K562 (cell line): Measurements from ENCODE around the gene CYS1. TPM values are rescaled to one million over a fixed set of nuclear protein-coding genes. Genes with fewer than 3 reads are reported as not detected.

Source experiments
- E2F6 ChIP-seq, 2 experiments: IDR thresholded peaks; 2 replicates each; pipeline ENCODE4 v1.6.1; 2011; ENCODE audit warnings: borderline replicate concordance in 1 of 2, control low read depth in 1 of 2, low read depth in 1 of 2, low read length in 1 of 2, mild to moderate bottlenecking in 1 of 2, mixed read lengths in 1 of 2, moderate library complexity in 1 of 2; ENCODE audit not compliant: insufficient read depth in 1 of 2, insufficient read length in 1 of 2, poor library complexity in 1 of 2, severe bottlenecking in 1 of 2; ENCODE audit errors: extremely low read depth in 1 of 2
- EGR1 ChIP-seq: fragments of 450-650 bp; conservative IDR thresholded peaks from 2 replicates; pipeline ENCODE4 v1.6.1; 2017; ENCODE audit warnings: mild to moderate bottlenecking
- EHMT2 ChIP-seq: fragments of 450-650 bp; IDR thresholded peaks from 2 replicates; pipeline ENCODE4 v1.6.1; 2018; ENCODE audit warnings: antibody characterized with exemption
- ESRRA ChIP-seq: fragments of 450-650 bp; IDR thresholded peaks from 2 replicates; pipeline ENCODE4 v1.6.1; 2014; ENCODE audit warnings: low read depth, mild to moderate bottlenecking, moderate library complexity, borderline replicate concordance
- FOXA3 ChIP-seq, 2 experiments: fragments of 450-650 bp in 1 of 2; sonication (generic) in 1 of 2; formaldehyde crosslinking; IDR thresholded peaks in 1 of 2; conservative IDR thresholded peaks in 1 of 2; 2 replicates each; pipeline versions ENCODE4 v1.4.0 to v1.8.0; 2020 to 2022; ENCODE audit warnings: mild to moderate bottlenecking in 2 of 2, missing genetic modification reagents in 1 of 2
- FOXK2 ChIP-seq, 2 experiments: fragments of 450-650 bp; IDR thresholded peaks in 1 of 2; conservative IDR thresholded peaks in 1 of 2; 2 replicates each; pipeline ENCODE4 v1.6.1; 2016; ENCODE audit warnings: low read depth in 2 of 2, mild to moderate bottlenecking in 1 of 2
- GATAD2A ChIP-seq: fragments of 450-650 bp; IDR thresholded peaks from 2 replicates; pipeline ENCODE4 v1.6.1; 2017
- GMEB1 ChIP-seq: fragments of 250-450 bp; sonication (Bioruptor Pico); IDR thresholded peaks from 2 replicates; pipeline ENCODE4 v1.4.0; 2020; ENCODE audit warnings: mild to moderate bottlenecking
- HSF4 ChIP-seq: fragments of 250-450 bp; sonication (Bioruptor Pico); IDR thresholded peaks from 2 replicates; pipeline ENCODE4 v2.1.2; 2022; ENCODE audit warnings: mild to moderate bottlenecking, moderate library complexity, borderline replicate concordance
- KLF16 ChIP-seq: IDR thresholded peaks from 2 replicates; pipeline ENCODE4 v1.6.1; 2016; ENCODE audit warnings: antibody characterized with exemption
- MEF2A ChIP-seq: IDR thresholded peaks from 2 replicates; pipeline ENCODE4 v1.6.1; 2011; ENCODE audit warnings: low read depth, mild to moderate bottlenecking, low read length, moderate library complexity; ENCODE audit not compliant: control insufficient read depth
- NBN ChIP-seq: fragments of 450-650 bp; IDR thresholded peaks from 2 replicates; pipeline ENCODE4 v1.6.1; 2016; ENCODE audit warnings: low read depth, mild to moderate bottlenecking
- NFIC ChIP-seq: fragments of 450-650 bp; IDR thresholded peaks from 2 replicates; pipeline ENCODE4 v1.6.1; 2017; ENCODE audit warnings: mild to moderate bottlenecking, inconsistent platforms
- NR1H2 ChIP-seq: sonication (generic); formaldehyde crosslinking; IDR thresholded peaks from 2 replicates; pipeline ENCODE4 v1.4.0; 2020; ENCODE audit warnings: mild to moderate bottlenecking, missing genetic modification reagents
- PTRF ChIP-seq: fragments of 450-650 bp; IDR thresholded peaks from 2 replicates; pipeline ENCODE4 v1.6.1; 2016; ENCODE audit warnings: mild to moderate bottlenecking, missing genetic modification characterization, missing compliant biosample characterization
- RBFOX2 ChIP-seq: fragments of 200-400 bp; formaldehyde crosslinking; IDR thresholded peaks from 2 replicates; pipeline ENCODE4 v1.6.1; 2017; ENCODE audit warnings: low read depth, mild to moderate bottlenecking, low read length, moderate library complexity
- RBM39 ChIP-seq: fragments of 200-400 bp; formaldehyde crosslinking; optimal IDR thresholded peaks from 2 replicates; pipeline ENCODE3; 2018; ENCODE audit warnings: low read depth, low read length
- SIX5 ChIP-seq, 2 experiments: IDR thresholded peaks; 2 replicates each; pipeline ENCODE4 v1.6.1; 2011; ENCODE audit warnings: low read length in 2 of 2, borderline replicate concordance in 1 of 2, low read depth in 1 of 2, mild to moderate bottlenecking in 1 of 2, moderate library complexity in 1 of 2; ENCODE audit not compliant: insufficient read depth in 1 of 2
- ZBTB11 ChIP-seq, 3 experiments: fragments of 200-800 bp in 1 of 3; fragments of 250-450 bp in 1 of 3; fragments of 450-650 bp in 1 of 3; sonication (Bioruptor Pico) in 1 of 3; sonication (Bioruptor generic) in 1 of 3; formaldehyde crosslinking in 1 of 3; IDR thresholded peaks; 2 replicates each; pipeline versions ENCODE4 v1.6.1 to v1.8.0; 2016 to 2022; ENCODE audit warnings: mild to moderate bottlenecking in 2 of 3, missing genetic modification characterization in 2 of 3, missing compliant biosample characterization in 1 of 3, moderate library complexity in 1 of 3
- ZFX ChIP-seq: sonication (generic); formaldehyde crosslinking; IDR thresholded peaks from 2 replicates; pipeline ENCODE4 v1.8.0; 2022; ENCODE audit warnings: mild to moderate bottlenecking, missing genetic modification reagents, moderate library complexity
- ZKSCAN1 ChIP-seq: fragments of 150-350 bp; IDR thresholded peaks from 2 replicates; pipeline ENCODE4 v1.6.1; 2016; ENCODE audit warnings: low read depth, low read length
- polyA plus RNA-seq, 8 experiments: library from polyadenylated mRNA; depleted of rRNA in 4 of 8; stranded (reverse) in 5 of 8; unstranded in 3 of 8; fragments of >200 nt; fragmentation: Nextera tagmentation in 2 of 8; fragmentation: Illumina TruSeq in 1 of 8; extraction: Ambion mirVana in 2 of 8; extraction: Trizol in 1 of 8; gene quantifications; 2 replicates each; pipeline versions ENCODE4 v1.2.1 to v1.2.3, GENCODE V29; 2011 to 2014; ENCODE audit warnings: inconsistent platforms in 1 of 8, missing spikeins in 1 of 8
- total RNA-seq, 7 experiments: library from RNA; depleted of rRNA in 6 of 7; stranded (reverse); fragments of >200 nt in 6 of 7; fragmentation: Illumina TruSeq in 2 of 7; extraction: Trizol in 2 of 7; gene quantifications; 2 replicates each; pipeline versions ENCODE4 v1.2.1 to v1.2.3, GENCODE V29; 2011 to 2021; ENCODE audit warnings: low replicate concordance in 1 of 7

CYS1 gene
- total and polyA plus RNA-seq, 9 of the 15 experiments (the other 6 are each of a cell fraction or from before 2014, with no cell fraction given): 0.11 to 0.13 TPM; not detected in 7

GRCh38 chr2:10043906-10044601 is 36.2 kb downstream of the CYS1 start (continued):
- no peak for TF ChIP-seq PTRF (tag)
- TF ChIP-seq SIX5 (IDR thresholded peaks at IDR 0.05; ENCODE audit: borderline replicate concordance in 1 of 2, insufficient read depth in 1 of 2, low read depth in 1 of 2, low read length in 2 of 2): no peak
- TF ChIP-seq NBN: no peak
- 0 out of 2 replicates have a peak, but pooled peaks have one; percentile 12 for TF ChIP-seq NFIC
- no peak for TF ChIP-seq HSF4 (CRISPR knock-in tag)
- TF ChIP-seq ZBTB11 (CRISPR knock-in tag; IDR thresholded peaks at IDR 0.05): peak in 1 of 3 experiments; percentile 73; a peak in 2 of 6 replicates
- TF ChIP-seq GMEB1 (CRISPR knock-in tag): peak; percentile 27; the same call in 1 of the 2 replicates
- TF ChIP-seq FOXA3 (CRISPR knock-in tag; conservative IDR thresholded peaks at IDR 0.05 in 1 of 2, IDR thresholded peaks at IDR 0.05 in 1 of 2): peak in 1 of 2 experiments; percentile 71; a peak in 1 of 4 replicates
- peak; percentile 98 to 99 for TF ChIP-seq E2F6 (IDR thresholded peaks at IDR 0.05; ENCODE audit: borderline replicate concordance in 1 of 2, extremely low read depth in 1 of 2, insufficient read depth in 1 of 2, insufficient read length in 1 of 2, low read depth in 1 of 2, low read length in 1 of 2, poor library complexity in 1 of 2, severe bottlenecking in 1 of 2)
- TF ChIP-seq MEF2A: peak; percentile 98
- 0 out of 2 replicates have a peak, but pooled peaks have one; percentile 21 for TF ChIP-seq ESRRA
- 0 out of 2 replicates have a peak, but pooled peaks have one; percentile 34 for TF ChIP-seq EGR1
- TF ChIP-seq EHMT2: no peak
- TF ChIP-seq ZFX: peak; percentile 90
- no peak for TF ChIP-seq GATAD2A
- no peak for TF ChIP-seq RBM39
- no peak for TF ChIP-seq FOXK2 (conservative IDR thresholded peaks at IDR 0.05 in 1 of 2, IDR thresholded peaks at IDR 0.05 in 1 of 2; ENCODE audit: low read depth in 2 of 2)
- TF ChIP-seq KLF16: no peak
- no peak for TF ChIP-seq NR1H2
- TF ChIP-seq ZKSCAN1: no peak
- peak; percentile 79 for TF ChIP-seq RBFOX2
